ENCODE data around the gene STUB1.
"Not testable (repeated sequence)": the region's sequence is repeated elsewhere in the genome, so short reads cannot be mapped to it uniquely, and the experiment has no call there.

Gene STUB1

GRCh38 chr16:680967-681745 lies 946 bp downstream of the STUB1 start:
- peak in 1 of 2 experiments; percentile 30 for DNase-seq

- DNase-seq: no peak
Observed at GRCh38 chr16:681746-682427, 1.7 kb downstream of the STUB1 start.

GRCh38 chr16:682493-683395 lies 2.5 kb downstream of the STUB1 start:
- DNase-seq: no peak

DNA sequence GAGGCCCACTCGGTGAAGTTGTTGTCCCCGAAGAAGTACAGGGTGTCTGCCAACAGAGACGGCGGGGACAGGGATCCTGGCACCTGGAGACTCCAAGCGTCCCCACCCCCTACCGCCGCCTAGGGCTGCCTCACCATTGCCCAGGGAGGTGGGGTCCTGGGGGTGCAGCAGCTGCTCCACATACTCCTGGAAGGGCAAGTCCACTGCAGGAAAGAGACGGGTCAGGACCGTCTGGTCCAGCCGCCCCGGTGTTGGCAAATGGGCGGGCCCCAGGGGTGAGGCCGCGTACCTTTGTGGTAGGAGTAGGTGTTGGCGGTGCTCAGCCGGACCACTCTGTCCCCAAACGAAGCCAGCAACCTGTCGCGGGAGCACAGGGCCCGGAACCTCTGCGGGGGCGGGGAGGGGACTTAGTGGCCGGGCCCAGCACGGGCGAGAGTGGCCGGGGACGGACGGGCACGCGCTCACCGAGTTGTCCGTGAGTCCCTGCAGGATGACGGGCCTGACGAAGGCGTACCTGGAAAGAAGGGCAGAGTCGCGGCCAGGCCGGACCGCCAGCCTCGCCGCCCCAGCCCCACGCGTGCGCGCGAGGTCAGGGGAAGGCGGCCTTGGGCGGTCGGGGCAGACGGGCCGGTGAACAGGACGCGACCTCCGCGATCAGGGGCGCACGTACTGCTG lies 3.3 kb downstream of the STUB1 start:
- DNase-seq: peak; percentile 32 to 35

- DNase-seq: peak; percentile 97 to 98
Observed at GRCh38 chr16:684071-684794, 4.0 kb downstream of the STUB1 start, which contains the start of gene JMJD8. JMJD8 (minus strand) TSS chr16:684334; CDS start chr16:684319, 15 bp downstream.

DNA sequence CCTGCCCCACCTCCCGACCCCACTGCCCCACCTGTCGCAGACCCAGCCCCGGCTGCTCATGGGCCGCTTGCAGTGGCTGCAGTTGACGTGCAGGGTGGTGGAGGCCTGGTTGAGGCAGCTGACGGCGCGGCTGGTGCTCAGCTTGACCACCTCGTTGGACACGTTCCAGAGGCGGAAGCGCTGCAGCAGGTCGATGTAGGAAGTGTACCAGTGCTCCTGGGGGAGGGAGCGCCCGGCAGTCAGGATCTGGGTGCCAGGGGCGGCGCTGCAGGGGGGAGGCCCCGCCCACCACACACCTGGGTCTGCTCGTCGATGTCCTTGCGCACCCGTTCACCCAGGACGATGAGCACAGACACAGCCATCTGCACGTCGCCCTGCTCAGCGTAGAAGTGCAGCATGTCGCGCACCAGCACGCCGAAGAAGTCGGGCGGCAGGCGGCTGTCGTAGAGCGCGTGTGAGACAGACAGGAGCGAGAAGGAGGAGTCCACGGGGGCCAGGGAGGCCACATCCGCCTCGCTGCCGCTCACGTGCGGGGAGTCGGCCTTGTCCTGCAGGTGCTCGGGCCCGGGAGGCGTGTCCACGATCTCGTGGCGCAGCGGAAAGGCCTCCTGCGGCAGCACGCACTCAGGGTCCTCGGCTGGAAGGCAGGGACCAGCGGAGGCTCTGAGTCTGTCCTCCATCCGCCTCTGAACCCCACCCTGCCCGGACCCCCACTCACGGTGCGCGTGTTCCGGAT lies 4.9 kb downstream of the STUB1 start:
- DNase-seq: no peak

DNA sequence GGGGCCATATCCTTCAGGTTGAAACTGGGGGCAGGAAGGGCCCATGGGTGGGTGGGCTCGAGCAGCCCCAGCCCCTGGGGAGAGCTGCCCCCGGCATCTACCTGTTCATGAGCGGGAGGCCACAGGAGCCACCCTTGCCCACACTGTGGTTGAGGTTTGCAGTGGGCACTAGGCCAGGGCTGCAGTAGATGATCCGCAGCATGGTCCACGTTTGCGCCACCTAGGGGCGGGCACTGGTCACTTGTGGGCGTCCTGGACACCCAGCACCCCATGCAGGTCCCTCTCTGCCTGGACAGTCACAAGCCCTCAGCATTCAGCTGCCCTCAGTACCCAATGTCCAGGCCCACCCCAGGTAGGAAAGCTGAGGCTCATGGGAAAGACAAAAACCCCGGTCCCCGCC lies 5.8 kb downstream of the STUB1 start:
- DNase-seq: no peak

DNA sequence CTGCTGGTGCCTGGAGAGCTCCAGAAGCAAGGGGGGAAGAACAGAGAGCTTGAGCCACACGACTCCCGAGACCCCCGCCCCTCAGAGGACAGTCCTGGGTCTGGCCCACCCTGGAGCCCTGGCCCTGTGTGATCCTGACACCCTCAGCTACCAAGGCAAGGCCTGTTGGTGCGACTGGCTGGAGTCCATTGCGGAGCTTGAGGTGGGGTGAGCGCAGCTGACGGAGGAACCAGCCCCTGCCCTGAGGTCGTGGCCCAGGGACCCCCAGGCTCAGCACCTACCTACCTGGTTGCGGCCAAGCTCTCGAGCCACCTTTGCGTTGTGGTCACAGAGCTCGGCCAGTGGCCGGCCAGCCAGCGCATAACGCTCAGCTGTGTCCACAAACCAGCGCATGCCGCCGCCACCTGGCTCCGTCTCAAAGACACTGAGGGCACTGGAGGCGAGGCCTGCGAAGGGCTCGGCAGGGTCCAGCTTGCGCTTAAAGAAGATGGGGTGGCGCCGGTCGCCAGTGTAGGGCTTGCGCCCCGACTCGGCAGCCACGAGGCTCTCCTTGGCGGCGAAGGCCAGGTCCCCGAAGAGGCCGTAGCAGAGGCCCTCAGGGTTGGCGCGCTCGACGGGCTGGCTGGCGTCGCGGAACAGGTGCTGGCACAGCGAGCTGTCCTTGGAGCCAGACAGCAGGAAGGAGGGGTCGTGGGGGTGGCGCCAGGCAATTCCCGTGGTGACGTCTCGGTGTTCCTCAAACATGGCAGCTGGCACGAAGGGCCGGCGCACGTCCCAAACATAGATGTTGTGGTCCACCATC lies 6.5 kb downstream of the STUB1 start:
- DNase-seq: no peak

- DNase-seq: no peak
Observed at GRCh38 chr16:687499-687898, 7.3 kb downstream of the STUB1 start.

DNA sequence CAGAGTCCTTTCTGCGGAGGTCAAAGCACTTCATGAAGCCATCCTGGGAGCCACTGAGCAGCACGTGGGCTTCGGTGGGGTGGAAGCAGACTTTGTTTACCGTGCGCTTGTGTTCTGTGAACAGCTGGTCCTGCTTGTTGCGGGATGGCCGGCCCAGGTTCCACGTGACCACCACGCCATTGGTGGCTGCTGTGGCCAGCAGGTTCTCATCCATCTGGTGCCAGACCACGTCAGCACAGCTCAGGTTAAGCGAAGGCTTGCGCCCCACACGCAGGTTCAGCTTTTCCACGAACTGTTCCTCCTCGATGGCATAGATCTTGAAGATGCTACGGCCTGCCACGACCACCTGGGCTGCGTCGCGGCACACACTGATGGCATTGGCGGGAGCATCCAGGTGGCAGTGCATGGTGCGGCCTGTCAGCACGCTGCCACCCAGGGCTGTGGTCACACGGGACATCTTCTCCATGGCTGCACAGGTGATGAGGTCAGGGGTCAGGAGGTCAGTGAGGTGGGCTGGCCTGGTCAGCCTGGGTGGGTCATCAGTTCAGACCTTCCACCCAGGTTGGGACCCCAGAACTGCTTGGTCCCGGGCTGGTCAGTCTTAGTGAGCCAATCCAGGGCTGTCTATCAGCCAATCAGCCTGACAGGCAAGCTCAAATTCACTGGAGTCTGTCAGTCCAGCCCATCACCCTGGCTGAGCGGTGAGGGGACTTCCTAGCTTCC lies 9.1 kb downstream of the STUB1 start:
- no peak for DNase-seq

- DNase-seq: not testable (repeated sequence)
Observed at GRCh38 chr16:691242-691641, 11.0 kb downstream of the STUB1 start.

DNA sequence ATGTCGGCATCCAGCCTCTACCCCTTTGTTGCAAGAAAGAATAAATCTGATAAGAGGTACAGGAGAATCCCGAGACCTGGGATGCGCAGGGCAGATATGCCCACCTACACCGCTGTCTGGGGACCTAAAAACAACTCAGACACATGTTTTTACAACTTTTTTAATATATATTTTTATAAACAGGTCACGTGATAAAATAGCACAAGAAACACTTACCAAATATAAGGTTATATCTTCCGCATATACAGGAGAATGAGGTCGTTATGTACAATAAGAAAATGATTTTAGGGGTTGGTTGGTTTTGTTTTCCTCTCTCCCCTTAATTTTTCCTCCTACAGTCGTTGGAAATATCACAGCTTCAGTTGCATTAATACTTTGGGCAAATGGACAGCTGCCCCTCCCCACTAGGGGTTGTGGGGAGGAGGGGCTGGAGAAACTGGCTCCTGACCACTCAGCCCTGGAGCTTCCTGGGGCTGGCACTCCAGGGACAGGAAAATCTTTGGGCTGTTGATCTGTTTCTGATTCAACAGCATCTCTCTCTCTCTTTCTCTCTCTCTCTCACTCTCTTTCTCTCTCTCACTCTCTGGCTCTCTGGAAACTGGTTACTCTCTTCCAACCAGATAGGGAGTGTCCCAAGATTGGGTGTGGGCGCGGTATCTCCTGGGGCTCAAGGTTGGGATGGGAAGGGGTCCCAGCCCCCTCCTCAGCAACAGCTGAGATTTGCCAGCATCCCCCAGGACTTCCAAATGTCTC lies 12.3 kb downstream of the STUB1 start:
- DNase-seq: no peak

GRCh38 chr16:693364-693763 lies 13.2 kb downstream of the STUB1 start:
- no peak for DNase-seq

GRCh38 chr16:693766-694165 lies 13.6 kb downstream of the STUB1 start:
- no peak for DNase-seq

DNA sequence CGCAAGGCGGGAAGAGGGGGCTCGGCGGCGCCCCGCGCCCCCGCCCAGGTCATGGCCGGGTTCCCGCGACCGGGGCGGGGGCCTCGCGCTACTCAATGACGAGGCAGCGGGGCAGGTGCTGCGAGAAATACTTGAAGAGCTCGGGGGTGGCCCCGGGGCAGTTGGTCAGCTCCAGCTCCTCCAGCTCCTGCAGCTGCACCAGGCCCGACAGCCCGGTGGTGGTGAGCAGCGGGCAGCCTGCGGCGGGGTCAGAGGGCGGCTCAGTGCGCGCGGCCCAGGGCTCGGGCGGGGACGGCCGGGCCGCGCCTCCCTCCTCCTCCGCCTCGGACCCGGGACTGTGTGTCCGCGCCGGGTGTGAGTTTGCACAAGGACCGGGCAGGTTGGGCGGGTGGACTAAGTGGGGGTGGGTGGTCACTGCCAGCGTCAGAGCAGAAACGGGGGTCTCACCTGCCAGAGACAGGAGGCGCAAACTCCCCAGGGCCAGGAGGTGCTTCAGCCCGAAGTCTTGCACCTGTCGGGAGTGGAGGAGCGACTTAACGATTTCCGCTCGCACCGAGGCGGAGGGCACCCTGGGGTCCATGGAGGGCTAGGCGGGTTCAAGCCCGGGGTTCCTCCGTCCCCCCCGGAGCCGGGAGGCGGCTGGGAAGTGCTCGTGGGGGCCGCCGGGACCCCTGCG lies 14.1 kb downstream of the STUB1 start:
- no peak for DNase-seq

GRCh38 chr16:694863-695354 lies 14.7 kb downstream of the STUB1 start:
- DNase-seq: peak in 1 of 2 experiments; percentile 27

DNA sequence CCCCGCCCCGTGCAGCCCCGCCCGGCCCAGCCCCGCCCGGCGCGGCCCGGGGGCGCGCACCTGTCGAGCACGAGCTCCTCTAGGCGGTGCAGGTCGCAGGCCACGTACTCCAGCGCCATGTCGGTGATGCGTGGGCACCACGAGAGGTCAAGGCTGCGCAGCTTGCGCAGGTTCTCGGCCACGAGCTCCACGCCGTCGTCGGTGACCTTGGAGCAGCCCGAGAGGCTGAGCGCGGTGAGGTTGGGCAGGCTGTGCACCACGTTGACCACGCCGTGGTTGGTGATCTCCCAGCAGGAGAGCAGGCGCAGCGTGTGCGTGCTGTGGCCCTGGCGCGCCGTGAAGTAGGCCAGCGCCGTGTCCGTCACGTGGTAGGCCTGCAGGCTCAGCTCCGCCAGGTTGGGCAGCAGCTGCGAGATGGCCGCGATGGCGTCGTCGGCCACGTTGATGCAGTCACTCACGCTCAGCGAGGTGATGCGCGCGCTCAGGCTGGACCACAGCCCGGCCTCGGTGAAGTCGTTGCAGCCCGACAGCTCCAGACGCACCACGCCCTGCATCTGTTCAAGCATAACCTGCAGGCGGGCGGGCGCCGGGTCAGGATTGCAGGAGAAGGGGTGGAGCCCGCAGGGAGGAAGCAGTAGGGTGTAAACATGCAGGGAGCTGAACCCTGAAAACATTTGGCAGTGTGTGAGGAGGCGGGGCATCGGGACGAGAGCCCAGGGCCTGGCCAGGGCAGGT lies 15.3 kb downstream of the STUB1 start:
- peak; percentile 73 to 77 for DNase-seq
